SK-N-SH treated with all-trans-retinoic acid at 6 μM for 48 hours (cell line): ENCODE measurements around the gene SHF.

Experiments used
- BACH2 ChIP-seq: fragments of 250-450 bp; sonication (Bioruptor Pico); IDR thresholded peaks from 2 replicates; pipeline ENCODE4 v1.9.0; 2021; ENCODE audit warnings: mild to moderate bottlenecking, borderline replicate concordance
- ISL1 ChIP-seq: fragments of 250-450 bp; sonication (Bioruptor Pico); IDR thresholded peaks from 2 replicates; pipeline ENCODE4 v2.1.2; 2022; ENCODE audit warnings: mild to moderate bottlenecking, moderate library complexity
- OSR1 ChIP-seq: fragments of 250-450 bp; sonication (Bioruptor Pico); IDR thresholded peaks from 2 replicates; pipeline ENCODE4 v1.8.0; 2022; ENCODE audit warnings: moderate library complexity, mild to moderate bottlenecking, inconsistent platforms
- PATZ1 ChIP-seq: fragments of 250-450 bp; sonication (Bioruptor Pico); IDR thresholded peaks from 2 replicates; pipeline ENCODE4 v1.8.0; 2020; ENCODE audit warnings: mild to moderate bottlenecking, moderate library complexity, borderline replicate concordance
- RARB ChIP-seq: fragments of 250-450 bp; sonication (Bioruptor Pico); IDR thresholded peaks from 2 replicates; pipeline ENCODE4 v1.8.0; 2021; ENCODE audit warnings: mild to moderate bottlenecking, moderate library complexity
- SNAI2 ChIP-seq: fragments of 250-450 bp; sonication (Bioruptor Pico); IDR thresholded peaks from 2 replicates; pipeline ENCODE4 v1.5.0; 2020; ENCODE audit warnings: mild to moderate bottlenecking, moderate library complexity
- ZFP30 ChIP-seq: fragments of 450-650 bp; formaldehyde crosslinking; IDR thresholded peaks from 2 replicates; pipeline ENCODE4 v1.5.0; 2022; ENCODE audit warnings: mild to moderate bottlenecking, moderate library complexity

DNA sequence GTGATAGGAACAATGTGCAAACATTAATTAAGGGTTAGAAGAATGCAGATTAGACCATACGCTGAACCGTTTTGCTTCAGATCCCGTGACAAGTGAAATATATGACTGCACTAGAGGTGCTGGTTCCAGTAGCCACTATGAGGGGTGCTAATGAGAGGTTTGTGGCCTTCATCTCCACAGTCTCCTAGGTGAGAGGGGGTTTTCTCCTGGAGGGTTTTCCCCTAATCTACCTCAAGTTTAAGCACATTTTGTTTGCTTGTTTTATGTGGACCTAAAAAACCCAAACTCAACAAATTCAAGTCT is 13.7 kb upstream of the SHF start:
- TF ChIP-seq ZFP30 (CRISPR knock-in tag), result no peak
- TF ChIP-seq SNAI2, result no peak
- no peak for TF ChIP-seq PATZ1 (CRISPR knock-in tag)
- TF ChIP-seq BACH2 (CRISPR knock-in tag), result no peak
- no peak for TF ChIP-seq RARB (CRISPR knock-in tag)
- no peak for TF ChIP-seq ISL1 (CRISPR knock-in tag)
- TF ChIP-seq OSR1 (CRISPR knock-in tag), result no peak
